Dermis blood vessel endothelial cell (primary cell): ENCODE results near the gene RPL36AL. TPM values are rescaled to one million over a fixed set of nuclear protein-coding genes. Genes with fewer than 3 reads are reported as not detected.
A peak's percentile ranks its signal among the peaks of the same experiment; 100 is the strongest.
"Not testable (repeated sequence)": the region's sequence is repeated elsewhere in the genome, so short reads cannot be mapped to it uniquely, and the experiment has no call there.

Source experiments
- DNase-seq: peaks from one replicate; pipeline ENCODE4 v3.0.0; 2010
- total RNA-seq: library from RNA; depleted of rRNA; stranded (reverse); fragments of >200 nt; gene quantifications from 2 replicates; pipeline ENCODE4 v1.2.3, GENCODE V29; 2014

Gene RPL36AL
- 210 and 341 TPM in 2 replicates for total RNA-seq

- DNase-seq, result peak; percentile 99
These were observed at the start of gene RPL36AL, which contains the start of gene MGAT2 for GRCh38 chr14:49620182-49621113. Gene RPL36AL, minus strand, starts transcription at chr14:49620626. Its CDS starts 1,522 bp downstream, at chr14:49619104. Gene MGAT2, plus strand, starts transcription at chr14:49620799. Its CDS starts 470 bp downstream, at chr14:49621269.

- no peak for DNase-seq
These were observed 39.4 kb upstream of the RPL36AL start for GRCh38 chr14:49659526-49660455.

- not testable (repeated sequence) for DNase-seq
These were observed 37.1 kb upstream of the RPL36AL start for GRCh38 chr14:49657500-49657899.

- no peak for DNase-seq
These were observed 34.1 kb upstream of the RPL36AL start for GRCh38 chr14:49654511-49654910.

- no peak for DNase-seq
These were observed 33.1 kb upstream of the RPL36AL start for GRCh38 chr14:49653508-49653907.

- no peak for DNase-seq
These were observed 21.7 kb upstream of the RPL36AL start for GRCh38 chr14:49642163-49642562.

- no peak for DNase-seq
These were observed 21.3 kb upstream of the RPL36AL start for GRCh38 chr14:49641697-49642129.

GRCh38 chr14:49640540-49641417 is 20.4 kb upstream of the RPL36AL start:
- no peak for DNase-seq

GRCh38 chr14:49637534-49638078 is 17.2 kb upstream of the RPL36AL start:
- DNase-seq, result no peak

- no peak for DNase-seq
These were observed 16.4 kb upstream of the RPL36AL start for GRCh38 chr14:49636866-49637265.

- peak; percentile 83 for DNase-seq
These were observed 14.3 kb upstream of the RPL36AL start, which contains the start of gene DNAAF2 for GRCh38 chr14:49634547-49635334. Gene DNAAF2, minus strand, starts transcription at chr14:49635244. Its CDS starts 95 bp downstream, at chr14:49635149.

GRCh38 chr14:49633640-49634546 is 13.5 kb upstream of the RPL36AL start:
- DNase-seq, result peak; percentile 98

GRCh38 chr14:49623941-49624839 is 3.8 kb upstream of the RPL36AL start:
- peak; percentile 29 for DNase-seq

GRCh38 chr14:49623387-49623786 is 3.0 kb upstream of the RPL36AL start:
- DNase-seq, result no peak

GRCh38 chr14:49622022-49622607 is 1.7 kb upstream of the RPL36AL start:
- no peak for DNase-seq

- DNase-seq, result peak; percentile 80
These were observed 872 bp upstream of the RPL36AL start for GRCh38 chr14:49621114-49621881.

GRCh38 chr14:49619730-49620129 is 696 bp downstream of the RPL36AL start:
- peak; percentile 13 for DNase-seq
